Iris pigment epithelial cell (primary cell): ENCODE results near the gene STKLD1.
"Not testable (repeated sequence)": the region's sequence is repeated elsewhere in the genome, so short reads cannot be mapped to it uniquely, and the experiment has no call there.

Experiments used
- DNase-seq: peaks from one replicate; pipeline ENCODE4 v3.0.0-alpha.2; 2011; ENCODE audit warnings: low read depth

The STKLD1 gene

GRCh38 chr9:133443982-133444381, 67.8 kb downstream of the STKLD1 start:
- no peak for DNase-seq

- no peak for DNase-seq
Observed at GRCh38 chr9:133445293-133445969, 69.3 kb downstream of the STKLD1 start.

- no peak for DNase-seq
Observed at GRCh38 chr9:133448487-133448972, 72.4 kb downstream of the STKLD1 start.

DNA sequence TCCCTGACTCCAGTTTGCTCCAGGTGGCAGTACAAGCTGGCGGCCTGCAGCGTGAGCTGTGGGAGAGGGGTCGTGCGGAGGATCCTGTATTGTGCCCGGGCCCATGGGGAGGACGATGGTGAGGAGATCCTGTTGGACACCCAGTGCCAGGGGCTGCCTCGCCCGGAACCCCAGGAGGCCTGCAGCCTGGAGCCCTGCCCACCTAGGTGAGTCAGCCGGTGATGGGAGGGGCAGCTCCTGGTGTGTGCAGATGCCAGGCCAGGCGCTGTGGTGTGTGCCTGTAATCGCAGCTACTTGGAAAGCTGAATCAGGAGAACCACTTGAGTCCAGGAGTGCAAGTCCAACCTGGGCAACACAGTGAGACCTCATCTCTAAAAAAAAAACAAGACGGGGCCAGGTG, 73.6 kb downstream of the STKLD1 start:
- no peak for DNase-seq

- DNase-seq = not testable (repeated sequence)
Observed at GRCh38 chr9:133451865-133452264, 75.7 kb downstream of the STKLD1 start.

GRCh38 chr9:133452562-133452961, 76.4 kb downstream of the STKLD1 start:
- no peak for DNase-seq

GRCh38 chr9:133453651-133454050, 77.5 kb downstream of the STKLD1 start:
- DNase-seq = no peak

DNA sequence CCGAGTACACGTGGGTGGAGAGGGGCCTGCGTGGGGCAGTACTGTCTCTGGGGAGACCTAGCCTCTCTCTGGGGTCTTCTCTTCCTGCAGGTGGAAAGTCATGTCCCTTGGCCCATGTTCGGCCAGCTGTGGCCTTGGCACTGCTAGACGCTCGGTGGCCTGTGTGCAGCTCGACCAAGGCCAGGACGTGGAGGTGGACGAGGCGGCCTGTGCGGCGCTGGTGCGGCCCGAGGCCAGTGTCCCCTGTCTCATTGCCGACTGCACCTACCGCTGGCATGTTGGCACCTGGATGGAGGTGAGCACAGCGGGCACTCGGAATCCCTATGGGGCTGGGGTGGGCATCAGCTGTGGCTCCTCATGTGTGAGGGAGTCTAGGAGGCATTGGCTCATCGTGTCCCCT, 78.2 kb downstream of the STKLD1 start:
- no peak for DNase-seq

DNA sequence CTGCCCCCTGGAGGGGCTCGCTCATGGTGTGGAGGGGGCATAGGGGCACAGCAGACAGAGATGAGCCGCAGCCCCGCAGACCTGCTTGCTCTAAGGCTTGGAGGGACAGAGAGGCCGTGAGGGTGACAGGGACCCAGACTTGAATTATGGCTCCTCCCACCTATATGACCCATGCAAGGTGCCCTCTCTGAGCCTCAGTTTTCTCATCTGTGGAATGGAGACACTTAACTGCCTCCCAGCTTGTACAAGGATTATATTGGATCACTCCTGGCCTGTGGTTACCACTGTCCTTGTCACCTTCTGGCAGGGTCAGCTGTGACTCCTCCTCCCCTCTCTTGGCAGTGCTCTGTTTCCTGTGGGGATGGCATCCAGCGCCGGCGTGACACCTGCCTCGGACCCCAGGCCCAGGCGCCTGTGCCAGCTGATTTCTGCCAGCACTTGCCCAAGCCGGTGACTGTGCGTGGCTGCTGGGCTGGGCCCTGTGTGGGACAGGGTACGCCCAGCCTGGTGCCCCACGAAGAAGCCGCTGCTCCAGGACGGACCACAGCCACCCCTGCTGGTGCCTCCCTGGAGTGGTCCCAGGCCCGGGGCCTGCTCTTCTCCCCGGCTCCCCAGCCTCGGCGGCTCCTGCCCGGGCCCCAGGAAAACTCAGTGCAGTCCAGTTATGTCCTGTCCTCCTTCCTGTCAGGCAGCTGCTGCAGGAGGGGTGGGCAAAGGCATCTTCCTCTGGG, 78.9 kb downstream of the STKLD1 start:
- DNase-seq = no peak
